GM19395 (cell line): ENCODE measurements around the gene ERP29.
"Not testable (repeated sequence)": the region's sequence is repeated elsewhere in the genome, so short reads cannot be mapped to it uniquely, and the experiment has no call there.

Source experiments
- ATAC-seq: cut with Tn5 transposase; IDR thresholded peaks from one replicate; pipeline ENCODE4 v1.9.1; 2021; ENCODE audit warnings: mild to moderate bottlenecking, moderate library complexity; ENCODE audit not compliant: unreplicated experiment

Gene ERP29

GRCh38 chr12:112031472-112031871 lies 18.2 kb downstream of the ERP29 start:
- ATAC-seq, result no peak

- no peak for ATAC-seq
Measured at GRCh38 chr12:112032292-112032691, 19.1 kb downstream of the ERP29 start.

DNA sequence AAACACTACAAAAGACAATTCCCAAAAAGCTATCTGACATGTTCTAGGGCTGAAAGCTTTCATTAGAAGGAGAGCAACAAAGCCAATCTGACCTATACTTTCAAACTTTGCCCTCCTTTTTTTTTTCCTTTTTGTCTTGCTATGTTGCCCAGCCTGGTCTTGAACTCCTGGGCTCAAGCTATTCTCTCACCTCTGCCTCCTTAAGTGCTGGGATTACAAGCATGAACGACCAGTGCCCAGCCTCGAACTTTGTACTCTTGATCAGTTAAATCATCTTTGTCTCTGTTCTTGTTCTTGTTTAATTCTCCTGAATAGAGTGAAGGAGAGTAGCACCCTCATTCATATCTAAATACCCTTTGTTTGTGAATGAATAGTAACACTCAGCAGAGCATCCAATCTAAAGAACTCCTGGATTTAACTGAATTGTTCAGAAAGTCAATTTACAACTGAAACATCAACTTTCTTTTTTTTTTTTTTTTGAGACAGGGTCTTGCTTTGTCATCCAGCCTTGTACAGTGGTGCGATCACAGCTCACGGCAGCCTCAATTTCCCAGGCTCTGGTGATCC lies 22.1 kb downstream of the ERP29 start:
- no peak for ATAC-seq

DNA sequence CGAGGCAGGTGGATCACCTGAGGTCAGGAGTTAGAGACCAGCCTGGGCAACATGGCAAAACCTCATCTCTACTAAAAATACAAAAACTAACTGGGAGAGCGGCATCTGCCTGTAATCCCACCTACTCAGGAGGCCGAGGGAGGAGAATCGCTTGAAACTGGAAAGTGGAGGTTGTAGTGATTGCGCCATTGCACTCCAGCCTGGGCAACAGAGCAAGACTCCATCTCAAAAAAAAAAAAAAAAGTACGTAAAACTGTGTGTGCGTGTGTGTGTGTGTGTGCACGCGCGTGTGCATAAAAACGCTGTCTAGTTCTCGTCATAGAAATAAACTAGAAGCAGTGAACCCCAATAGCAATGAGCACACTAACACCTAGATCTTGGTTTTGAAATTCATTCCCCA lies 23.4 kb downstream of the ERP29 start:
- not testable (repeated sequence) for ATAC-seq

- no peak for ATAC-seq
Measured at GRCh38 chr12:112046003-112046402, 32.8 kb downstream of the ERP29 start.

GRCh38 chr12:112049351-112049750 lies 36.1 kb downstream of the ERP29 start:
- ATAC-seq, result no peak

DNA sequence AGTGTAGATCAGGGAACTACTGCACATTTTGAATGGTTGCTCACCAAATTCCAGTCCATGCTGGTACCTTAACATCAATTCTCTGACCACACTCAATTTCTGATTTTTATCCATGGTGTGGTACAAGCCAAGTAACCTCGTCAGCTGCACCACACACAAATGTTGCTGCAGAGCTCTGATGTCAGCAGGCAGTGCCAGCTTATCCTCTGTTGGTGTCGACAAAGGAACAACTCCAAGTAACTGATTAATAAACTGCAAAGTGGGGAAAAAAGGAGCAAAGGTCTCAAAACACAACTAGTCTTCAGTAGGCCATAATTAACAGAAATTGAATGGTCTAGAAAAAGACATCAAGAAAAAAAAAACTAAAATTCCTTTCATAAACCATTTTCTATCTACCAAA lies 47.9 kb downstream of the ERP29 start:
- no peak for ATAC-seq

- ATAC-seq, result no peak
Measured at GRCh38 chr12:112063273-112063672, 50.0 kb downstream of the ERP29 start.

DNA sequence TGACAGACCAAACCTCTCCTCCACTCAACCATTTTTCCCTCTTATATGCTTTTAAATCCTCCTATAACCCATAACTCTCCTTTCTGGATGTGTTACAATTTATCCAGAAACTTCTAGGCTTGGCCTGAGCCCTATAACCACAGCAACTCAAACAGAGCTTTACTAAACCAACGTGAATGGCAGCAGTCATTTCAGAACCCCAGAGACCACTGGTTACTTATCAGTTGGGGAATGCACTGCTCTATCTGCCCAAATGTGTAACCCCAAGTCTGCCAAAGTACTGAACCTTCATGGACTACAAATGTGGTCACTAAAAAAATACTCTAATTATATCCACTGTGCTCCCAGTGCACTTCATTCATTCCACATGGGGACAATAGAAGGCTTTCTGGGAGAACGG lies 53.3 kb downstream of the ERP29 start:
- ATAC-seq, result no peak
